ENCODE results near the gene TMEM242.

The TMEM242 gene

DNA sequence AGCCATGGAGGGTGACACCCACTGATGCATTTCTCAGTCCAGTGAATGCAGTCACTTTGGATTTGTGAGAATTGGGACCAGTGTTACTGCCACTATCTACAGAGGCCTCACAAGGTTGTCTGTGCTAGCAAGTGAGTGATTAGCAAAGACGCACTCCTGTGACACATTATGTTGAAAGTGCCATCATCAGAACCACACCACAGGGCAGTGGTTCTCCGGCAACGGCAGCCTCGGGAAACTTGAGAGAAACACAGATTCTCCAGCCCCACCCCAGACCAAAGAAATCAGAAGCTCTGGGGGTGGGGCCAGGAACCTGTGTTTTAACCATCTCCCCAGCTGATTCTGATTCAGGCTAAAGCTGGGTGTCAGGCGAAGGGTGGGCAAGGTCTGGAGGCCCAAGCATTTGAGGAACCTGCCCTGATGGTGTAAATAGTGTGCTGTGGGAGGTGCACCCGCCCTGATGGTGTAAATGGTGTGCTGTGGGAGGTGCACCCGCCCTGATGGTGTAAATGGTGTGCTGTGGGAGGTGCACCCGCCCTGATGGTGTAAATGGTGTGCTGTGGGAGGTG lies 39.9 kb downstream of the TMEM242 start:
- no peak for TF ChIP-seq ZFX (IDR thresholded peaks at IDR 0.05; ENCODE audit: borderline replicate concordance)
- TF ChIP-seq, protein P1, sequence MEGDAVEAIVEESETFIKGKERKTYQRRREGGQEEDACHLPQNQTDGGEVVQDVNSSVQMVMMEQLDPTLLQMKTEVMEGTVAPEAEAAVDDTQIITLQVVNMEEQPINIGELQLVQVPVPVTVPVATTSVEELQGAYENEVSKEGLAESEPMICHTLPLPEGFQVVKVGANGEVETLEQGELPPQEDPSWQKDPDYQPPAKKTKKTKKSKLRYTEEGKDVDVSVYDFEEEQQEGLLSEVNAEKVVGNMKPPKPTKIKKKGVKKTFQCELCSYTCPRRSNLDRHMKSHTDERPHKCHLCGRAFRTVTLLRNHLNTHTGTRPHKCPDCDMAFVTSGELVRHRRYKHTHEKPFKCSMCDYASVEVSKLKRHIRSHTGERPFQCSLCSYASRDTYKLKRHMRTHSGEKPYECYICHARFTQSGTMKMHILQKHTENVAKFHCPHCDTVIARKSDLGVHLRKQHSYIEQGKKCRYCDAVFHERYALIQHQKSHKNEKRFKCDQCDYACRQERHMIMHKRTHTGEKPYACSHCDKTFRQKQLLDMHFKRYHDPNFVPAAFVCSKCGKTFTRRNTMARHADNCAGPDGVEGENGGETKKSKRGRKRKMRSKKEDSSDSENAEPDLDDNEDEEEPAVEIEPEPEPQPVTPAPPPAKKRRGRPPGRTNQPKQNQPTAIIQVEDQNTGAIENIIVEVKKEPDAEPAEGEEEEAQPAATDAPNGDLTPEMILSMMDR (IDR thresholded peaks at IDR 0.05): no peak

DNA sequence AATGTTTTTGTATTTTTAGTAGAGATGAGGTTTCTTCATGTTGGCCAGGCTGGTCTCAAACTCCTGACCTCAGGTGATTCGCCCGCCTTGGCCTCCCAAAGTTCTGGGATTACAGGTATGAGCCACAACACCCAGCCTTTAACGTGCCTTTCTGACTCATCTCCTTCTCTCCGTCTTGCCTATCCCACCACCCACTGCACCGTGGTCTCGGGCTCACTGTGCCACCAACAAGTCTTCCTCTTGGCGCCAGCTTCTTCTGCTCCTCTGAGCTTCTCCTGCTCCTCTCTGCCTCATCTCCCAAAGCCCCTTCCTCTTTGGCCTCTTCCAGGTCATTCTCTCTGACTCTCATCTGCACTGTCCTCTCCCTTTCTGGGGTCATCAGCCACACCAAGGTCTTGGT lies 41.0 kb downstream of the TMEM242 start:
- TF ChIP-seq, protein P1 (IDR thresholded peaks at IDR 0.05): no peak
- TF ChIP-seq ZFX (IDR thresholded peaks at IDR 0.05; ENCODE audit: borderline replicate concordance): no peak

More for the DNA sequence above, 39.9 kb downstream of the TMEM242 start:
- no peak overlapping the region for H3K27ac ChIP-seq

DNA sequence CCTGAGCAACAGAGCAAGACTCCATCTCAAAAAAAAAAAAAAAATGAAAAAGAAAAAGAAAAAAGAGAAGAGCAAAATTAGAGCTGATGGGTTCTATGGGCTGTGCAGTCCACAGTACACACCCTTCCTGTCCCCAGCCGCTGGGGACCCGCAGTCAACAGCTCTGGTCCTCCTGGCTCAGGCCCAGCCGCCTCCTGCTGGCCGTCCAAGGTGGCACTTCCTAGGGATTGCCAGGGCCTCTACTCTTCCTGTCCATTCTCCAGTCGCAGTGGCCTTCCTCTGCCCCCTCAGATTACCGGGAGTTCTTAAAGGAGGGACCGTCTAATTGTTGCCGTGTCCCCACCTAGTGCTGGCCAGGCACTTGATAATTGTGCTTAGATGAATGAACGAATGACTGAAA lies 41.7 kb downstream of the TMEM242 start:
- TF ChIP-seq, protein P1 (IDR thresholded peaks at IDR 0.05): peak; percentile 45
- TF ChIP-seq ZFX (IDR thresholded peaks at IDR 0.05; ENCODE audit: borderline replicate concordance): no peak
- H3K27ac ChIP-seq: no peak overlapping the region

More for the DNA sequence above, 41.0 kb downstream of the TMEM242 start:
- H3K27ac ChIP-seq: no peak overlapping the region

DNA sequence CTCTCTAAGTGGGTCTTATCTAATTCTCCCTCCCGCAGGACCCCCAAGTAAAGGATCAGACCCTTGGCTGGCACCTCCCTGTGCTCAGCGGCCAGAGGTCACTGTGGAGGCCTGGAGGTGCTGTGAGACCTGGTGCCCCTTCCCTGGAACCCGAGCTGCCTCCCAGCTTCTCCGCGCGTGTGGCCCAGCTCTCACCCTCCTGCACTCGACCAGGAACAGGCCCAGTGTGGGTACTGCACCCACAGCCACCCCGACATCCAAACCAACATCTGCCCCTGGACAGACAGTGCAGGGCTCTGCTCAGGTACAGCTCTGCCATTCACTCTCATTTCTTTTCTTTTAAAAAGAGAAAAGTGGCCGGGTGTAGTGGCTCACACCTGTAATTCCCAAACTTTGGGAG lies 42.4 kb downstream of the TMEM242 start:
- H3K27ac ChIP-seq: no peak overlapping the region
- TF ChIP-seq, protein P1 (IDR thresholded peaks at IDR 0.05): no peak
- TF ChIP-seq ZFX (IDR thresholded peaks at IDR 0.05; ENCODE audit: borderline replicate concordance): no peak

DNA sequence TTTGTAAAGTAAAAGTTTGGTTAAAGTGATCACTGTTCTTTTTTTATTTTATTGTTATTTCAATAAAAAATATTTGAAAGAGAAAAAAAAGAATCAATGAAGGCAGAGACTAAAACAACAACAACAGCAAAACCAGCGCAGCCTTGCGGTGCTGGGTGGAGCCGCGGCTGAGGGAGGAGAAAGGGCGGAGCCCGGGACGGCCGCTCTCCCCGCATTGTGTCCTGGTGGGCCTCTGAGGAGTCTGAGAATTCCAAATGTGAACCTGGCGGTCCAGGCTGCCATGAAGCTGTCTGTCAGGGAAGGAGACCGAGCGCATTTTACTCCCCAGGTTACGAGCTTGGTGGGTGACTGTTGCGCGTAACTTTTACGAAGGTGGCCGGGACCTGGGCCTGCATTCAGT lies 43.2 kb downstream of the TMEM242 start:
- TF ChIP-seq ZFX (IDR thresholded peaks at IDR 0.05; ENCODE audit: borderline replicate concordance): no peak
- TF ChIP-seq, protein P1 (IDR thresholded peaks at IDR 0.05): no peak
- H3K27ac ChIP-seq: no peak overlapping the region

DNA sequence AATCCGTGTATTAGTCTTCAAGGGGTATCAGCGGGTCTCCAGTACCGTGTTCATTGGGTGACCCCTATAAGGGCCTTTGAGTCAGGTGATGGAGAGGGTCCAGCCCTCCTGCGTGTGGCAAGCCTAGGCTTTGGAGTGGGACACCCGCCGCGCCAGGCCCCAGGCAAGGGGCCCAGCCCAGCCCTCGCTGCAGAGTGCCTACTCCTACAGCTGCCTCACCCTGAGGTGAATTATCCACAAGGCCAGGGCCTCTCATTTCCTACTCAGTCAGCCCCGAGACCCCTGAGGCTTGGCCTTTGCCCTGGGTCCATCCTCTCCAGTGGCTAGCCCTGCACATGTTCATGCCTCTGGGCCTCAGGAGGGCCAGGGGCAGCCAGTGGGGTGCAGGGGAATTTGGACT lies 45.1 kb downstream of the TMEM242 start:
- H3K27ac ChIP-seq: no peak overlapping the region
- TF ChIP-seq, protein P1 (IDR thresholded peaks at IDR 0.05): no peak
- no peak for TF ChIP-seq ZFX (IDR thresholded peaks at IDR 0.05; ENCODE audit: borderline replicate concordance)

DNA sequence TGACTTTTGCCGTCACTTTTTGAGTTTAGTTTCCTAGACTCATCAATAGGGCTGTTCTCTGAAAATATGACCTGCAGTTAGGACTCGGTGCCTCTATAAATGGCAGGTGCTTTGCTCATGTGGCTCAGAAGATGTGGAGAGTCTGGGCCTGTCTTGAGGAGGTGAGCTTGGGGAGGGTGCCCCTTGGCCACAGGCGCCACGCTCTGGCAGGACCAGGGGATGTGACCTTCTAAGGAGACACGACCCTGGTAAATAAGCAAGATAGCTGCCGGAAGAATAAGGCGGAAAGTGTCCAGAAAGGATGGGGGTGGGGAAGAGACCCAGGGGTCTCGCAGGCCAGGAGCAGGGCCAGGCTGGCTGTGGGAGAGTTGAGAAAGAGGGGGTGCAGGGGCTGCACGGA lies 46.6 kb downstream of the TMEM242 start:
- no peak overlapping the region for H3K27ac ChIP-seq
- TF ChIP-seq ZFX (IDR thresholded peaks at IDR 0.05; ENCODE audit: borderline replicate concordance): no peak
- TF ChIP-seq, protein P1 (IDR thresholded peaks at IDR 0.05): no peak
